ENCODE measurements around the gene GPRC5D.

The GPRC5D gene

GRCh38 chr12:12952036-12952435, at the start of gene GPRC5D:
Gene GPRC5D, minus strand, starts transcription at chr12:12952170. Its CDS starts 1,786 bp downstream, at chr12:12950384.
- no peak for DNase-seq (ENCODE audit: low spot score)

- no peak for DNase-seq (ENCODE audit: low spot score)
Measured at GRCh38 chr12:13001775-13002040, 49.7 kb upstream of the GPRC5D start.

GRCh38 chr12:13000925-13001774, 49.2 kb upstream of the GPRC5D start:
- peak; percentile 20 for DNase-seq (ENCODE audit: low spot score)

- DNase-seq (ENCODE audit: low spot score) = peak; percentile 10
Measured at GRCh38 chr12:13000616-13000924, 48.6 kb upstream of the GPRC5D start.

GRCh38 chr12:12999959-13000615, 48.1 kb upstream of the GPRC5D start, which contains the start of gene HEBP1:
Gene HEBP1, minus strand, starts transcription at chr12:13000265. Its CDS starts 151 bp downstream, at chr12:13000114.
- DNase-seq (ENCODE audit: low spot score) = peak; percentile 97

- DNase-seq (ENCODE audit: low spot score) = no peak
Measured at GRCh38 chr12:12999271-12999958, 47.4 kb upstream of the GPRC5D start.

- DNase-seq (ENCODE audit: low spot score) = no peak
Measured at GRCh38 chr12:12998248-12998647, 46.3 kb upstream of the GPRC5D start.

GRCh38 chr12:12997734-12998133, 45.8 kb upstream of the GPRC5D start:
- DNase-seq (ENCODE audit: low spot score) = no peak

- DNase-seq (ENCODE audit: low spot score) = no peak
Measured at GRCh38 chr12:12997156-12997555, 45.2 kb upstream of the GPRC5D start.

- DNase-seq (ENCODE audit: low spot score) = no peak
Measured at GRCh38 chr12:12996209-12996608, 44.2 kb upstream of the GPRC5D start.

- DNase-seq (ENCODE audit: low spot score) = no peak
Measured at GRCh38 chr12:12995088-12995487, 43.1 kb upstream of the GPRC5D start.

- DNase-seq (ENCODE audit: low spot score) = no peak
Measured at GRCh38 chr12:12993367-12993766, 41.4 kb upstream of the GPRC5D start.

- DNase-seq (ENCODE audit: low spot score) = peak; percentile 10
Measured at GRCh38 chr12:12992418-12993130, 40.6 kb upstream of the GPRC5D start.

- no peak for DNase-seq (ENCODE audit: low spot score)
Measured at GRCh38 chr12:12990700-12991468, 38.9 kb upstream of the GPRC5D start.

- no peak for DNase-seq (ENCODE audit: low spot score)
Measured at GRCh38 chr12:12987421-12987820, 35.5 kb upstream of the GPRC5D start.

GRCh38 chr12:12986775-12987331, 34.9 kb upstream of the GPRC5D start:
- DNase-seq (ENCODE audit: low spot score) = no peak

GRCh38 chr12:12985817-12986408, 33.9 kb upstream of the GPRC5D start:
- DNase-seq (ENCODE audit: low spot score) = no peak

- no peak for DNase-seq (ENCODE audit: low spot score)
Measured at GRCh38 chr12:12984149-12984548, 32.2 kb upstream of the GPRC5D start.

- peak; percentile 35 for DNase-seq (ENCODE audit: low spot score)
Measured at GRCh38 chr12:12983420-12984035, 31.6 kb upstream of the GPRC5D start.

- DNase-seq (ENCODE audit: low spot score) = no peak
Measured at GRCh38 chr12:12982331-12982730, 30.4 kb upstream of the GPRC5D start.
